Activated T-helper 1 cell treated with anti-CD3 and anti-CD28 coated beads, Interleukin-12 subunit alpha, Interleukin-12 subunit beta, Interleukin-2, Interleukin-4 antibody, amounts not matched to agents 30 ng/mL and 10 ng/mL and 1 ng/mL, durations not matched to agents 14 hours and 24 hours and 36 hours (primary cell): ENCODE data around the gene DPYD. TPM values are rescaled to one million over a fixed set of nuclear protein-coding genes. Genes with fewer than 3 reads are reported as not detected.

Experiments used
- DNase-seq: peaks from one replicate; pipeline ENCODE4 v3.0.0; 2021; ENCODE audit warnings: low spot score
- H3K27ac Mint-ChIP-seq: one replicate; pipeline ENCODE4 v1.8.0; 2021; ENCODE audit warnings: mild to moderate bottlenecking, mixed read lengths
- H3K27me3 Mint-ChIP-seq: one replicate; pipeline ENCODE4 v1.8.0; 2022; ENCODE audit warnings: mild to moderate bottlenecking, moderate library complexity, mixed read lengths; ENCODE audit not compliant: insufficient read depth
- H3K36me3 Mint-ChIP-seq: one replicate; pipeline ENCODE4 v1.8.0; 2021; ENCODE audit warnings: low read depth, mixed read lengths
- H3K4me1 Mint-ChIP-seq: one replicate; pipeline ENCODE4 v1.8.0; 2021; ENCODE audit warnings: low read depth, mixed read lengths
- H3K4me3 Mint-ChIP-seq: one replicate; pipeline ENCODE4 v1.8.0; 2021; ENCODE audit warnings: mild to moderate bottlenecking, moderate library complexity, mixed read lengths
- H3K9me3 Mint-ChIP-seq: one replicate; pipeline ENCODE4 v1.8.0; 2021; ENCODE audit warnings: mixed read lengths
- intact Hi-C: fragments of 100-400 bp; cut with micrococcal nuclease; formaldehyde crosslinking; loops from one replicate; pipeline ENCODE4 v1.15.1; 2024
- total RNA-seq: library from RNA; stranded (reverse); gene quantifications from 2 replicates; pipeline ENCODE4 v1.2.3, GENCODE V29; 2022

The DPYD gene
- total RNA-seq, 1 donor from 2014 or later, result 16.2 TPM

DNA sequence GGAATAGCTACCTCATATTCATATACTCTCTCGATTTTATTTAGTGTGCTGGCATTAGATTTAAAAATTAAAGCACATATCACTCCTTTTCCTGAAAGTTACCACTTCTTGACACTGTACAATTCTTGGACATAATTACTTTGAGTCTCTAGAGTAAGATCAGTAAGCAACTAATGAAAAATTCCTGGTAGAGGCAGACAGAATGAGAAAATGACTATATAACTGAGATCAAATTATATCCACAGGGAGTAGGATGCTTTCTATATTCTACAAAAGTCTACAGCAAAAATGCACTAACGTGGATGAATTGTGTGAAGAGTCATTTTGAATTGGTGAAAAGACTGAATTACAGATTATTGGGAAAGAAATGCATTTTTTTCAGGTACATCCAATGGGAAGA, 753.6 kb downstream of the DPYD start:
- H3K27ac Mint-ChIP-seq, result no peak overlapping the region
- intact Hi-C loops, result no loop called here
- peaks cover 12% of the 10 kb centered on the region for H3K9me3 Mint-ChIP-seq
- H3K4me1 Mint-ChIP-seq, result no peaks in the 10 kb centered on the region
- DNase-seq, result no peak
- no peaks in the 10 kb centered on the region for H3K27me3 Mint-ChIP-seq
- H3K36me3 Mint-ChIP-seq, result no peaks in the 10 kb centered on the region
- H3K4me3 Mint-ChIP-seq, result no peak overlapping the region

DNA sequence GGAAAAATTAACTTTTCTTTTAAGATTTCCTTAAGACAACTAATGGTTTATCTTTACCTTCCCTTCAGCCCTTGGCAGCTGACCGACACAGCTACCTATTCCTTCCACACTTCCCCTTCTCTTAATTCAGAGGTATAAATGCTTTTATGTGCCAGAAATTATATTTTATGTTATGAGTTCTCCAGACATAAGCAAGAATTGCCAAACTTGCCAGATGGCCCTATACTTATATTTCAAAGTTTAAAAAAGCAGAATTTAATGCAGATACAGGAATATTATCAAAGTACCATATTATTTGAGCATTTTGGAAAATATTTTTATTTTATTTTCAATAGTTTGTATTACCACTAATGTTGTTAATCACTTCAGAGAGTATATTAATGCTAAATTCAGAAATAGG, 754.2 kb downstream of the DPYD start:
- no peak for DNase-seq
- H3K27ac Mint-ChIP-seq, result no peak overlapping the region
- intact Hi-C loops, result no loop called here
- H3K9me3 Mint-ChIP-seq, result peaks cover 12% of the 10 kb centered on the region
- H3K4me3 Mint-ChIP-seq, result no peak overlapping the region
- no peaks in the 10 kb centered on the region for H3K36me3 Mint-ChIP-seq
- H3K4me1 Mint-ChIP-seq, result no peaks in the 10 kb centered on the region
- H3K27me3 Mint-ChIP-seq, result no peaks in the 10 kb centered on the region

DNA sequence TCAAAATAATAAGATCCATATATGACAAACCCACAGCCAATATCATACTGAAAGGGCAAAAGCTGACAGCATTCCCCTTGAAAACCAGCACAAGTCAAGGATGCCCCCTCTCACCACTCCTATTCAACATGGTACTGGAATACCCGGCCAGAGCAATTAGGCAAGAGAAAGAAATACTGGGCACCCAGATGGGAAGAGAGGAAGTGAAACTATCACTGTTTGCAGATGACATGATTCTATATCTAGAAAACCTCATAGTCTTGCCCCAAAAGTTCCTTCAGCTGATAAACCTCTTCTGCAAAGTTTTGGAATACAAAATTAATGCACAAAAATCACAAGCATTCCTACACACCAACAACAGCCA, 756.6 kb downstream of the DPYD start:
- Mint-ChIP-seq H3K27me3 (no peaks in the 10 kb centered on the region), H3K36me3 (no peaks in the 10 kb centered on the region), H3K4me1 (no peaks in the 10 kb centered on the region), H3K9me3 (peaks cover 12% of the 10 kb centered on the region), H3K4me3 (no peak overlapping the region), H3K27ac (no peak overlapping the region)
- intact Hi-C loops, result no loop called here
- no peak for DNase-seq

DNA sequence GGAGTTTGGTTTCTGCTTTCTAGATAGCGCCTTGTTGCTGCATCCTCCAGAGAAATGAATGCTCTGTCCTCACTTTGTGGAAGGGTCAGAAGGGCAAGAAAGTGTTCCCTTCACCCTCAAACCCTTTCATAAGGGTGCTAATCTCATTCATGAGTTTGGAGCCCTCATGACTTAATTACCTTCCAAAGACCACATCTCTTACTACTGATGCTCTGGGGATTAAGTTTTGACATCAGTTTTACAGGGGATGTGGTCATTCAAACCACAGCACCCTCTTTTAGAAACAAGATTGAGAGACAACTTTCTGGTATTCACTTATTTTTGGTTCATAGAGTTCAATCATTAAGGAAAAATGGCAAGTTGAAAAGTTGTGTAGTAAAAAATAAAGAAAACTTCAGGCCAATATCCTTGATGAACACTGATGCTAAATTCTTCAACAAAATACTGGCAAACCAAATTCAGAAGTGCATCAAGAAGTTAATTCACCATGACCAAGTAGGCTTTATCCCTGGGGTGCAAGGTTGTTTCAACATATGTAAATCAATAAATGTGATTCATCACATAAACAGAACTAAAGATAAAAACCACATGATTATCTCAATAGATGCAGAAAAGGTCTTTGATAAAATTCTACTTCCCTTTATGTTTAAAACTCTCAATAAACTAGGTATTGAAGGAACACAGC, 757.1 kb downstream of the DPYD start:
- Mint-ChIP-seq H3K27ac (no peak overlapping the region), H3K9me3 (peaks cover 12% of the 10 kb centered on the region), H3K4me1 (no peaks in the 10 kb centered on the region), H3K36me3 (no peaks in the 10 kb centered on the region), H3K27me3 (no peaks in the 10 kb centered on the region), H3K4me3 (no peak overlapping the region)
- intact Hi-C loops, result no loop called here
- DNase-seq, result no peak

DNA sequence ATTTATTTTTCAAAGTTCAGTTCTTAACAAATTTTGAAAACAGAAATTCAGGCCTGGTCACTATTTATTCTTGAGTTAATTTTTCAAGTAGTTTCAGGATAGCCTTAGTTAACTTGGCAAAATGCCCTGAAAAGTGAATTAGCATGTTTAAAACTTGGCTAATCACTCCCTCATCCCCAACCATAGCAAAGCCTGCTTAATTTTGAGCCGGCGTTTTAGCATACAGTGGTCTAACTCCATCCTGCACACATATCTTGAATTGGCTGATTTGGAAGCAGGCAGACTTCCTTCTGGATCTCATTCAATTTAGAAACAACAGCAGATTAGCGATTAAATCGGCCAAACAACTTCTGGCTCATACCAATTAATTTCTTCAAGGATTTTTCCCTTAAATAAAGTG, 760.0 kb downstream of the DPYD start:
- H3K4me3 Mint-ChIP-seq, result no peak overlapping the region
- DNase-seq, result no peak
- intact Hi-C loops, result no loop called here
- no peaks in the 10 kb centered on the region for H3K27me3 Mint-ChIP-seq
- H3K36me3 Mint-ChIP-seq, result no peaks in the 10 kb centered on the region
- peaks cover 12% of the 10 kb centered on the region for H3K9me3 Mint-ChIP-seq
- no peak overlapping the region for H3K27ac Mint-ChIP-seq
- no peaks in the 10 kb centered on the region for H3K4me1 Mint-ChIP-seq

DNA sequence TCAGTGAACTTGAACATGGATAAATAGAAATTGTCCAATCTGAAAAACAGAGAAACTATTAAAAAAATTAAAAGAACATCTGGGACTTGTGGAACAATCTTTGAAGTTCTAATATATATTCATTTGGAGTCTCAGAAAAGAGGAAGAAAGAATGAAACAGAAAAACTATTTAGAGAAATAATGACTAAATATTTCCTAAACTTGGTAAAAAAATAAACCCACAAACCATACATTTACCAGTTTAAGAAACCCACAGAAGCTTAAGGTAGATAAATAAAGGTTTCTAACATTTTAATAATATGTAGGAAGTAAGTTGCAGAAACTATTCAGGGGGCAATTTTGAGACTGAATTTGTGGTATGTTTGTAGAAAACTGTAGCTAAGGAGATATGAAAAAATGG, 761.5 kb downstream of the DPYD start:
- no peak for DNase-seq
- intact Hi-C loops, result no loop called here
- H3K9me3 Mint-ChIP-seq, result peaks cover 10% of the 10 kb centered on the region
- H3K4me3 Mint-ChIP-seq, result no peak overlapping the region
- no peaks in the 10 kb centered on the region for H3K4me1 Mint-ChIP-seq
- H3K27ac Mint-ChIP-seq, result no peak overlapping the region
- H3K27me3 Mint-ChIP-seq, result no peaks in the 10 kb centered on the region
- H3K36me3 Mint-ChIP-seq, result no peaks in the 10 kb centered on the region

DNA sequence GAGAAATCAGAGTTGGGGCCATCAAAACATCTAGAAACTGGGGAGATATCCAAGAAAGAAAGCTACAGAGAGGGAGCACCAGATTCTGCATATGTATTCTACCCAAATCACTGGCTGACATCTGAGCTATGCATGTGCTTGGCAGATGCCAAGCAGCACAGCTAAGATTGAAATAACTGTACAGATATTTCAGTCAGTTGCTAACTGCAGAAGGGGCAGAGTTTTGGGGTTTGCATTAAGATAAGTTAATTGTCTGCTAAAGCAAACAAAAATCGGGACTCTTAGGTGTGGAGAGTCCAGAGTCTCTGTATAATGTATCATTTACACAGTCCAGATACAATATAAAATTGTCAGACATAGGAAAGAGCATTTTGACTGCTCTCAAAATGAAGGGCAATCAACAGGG, 762.1 kb downstream of the DPYD start:
- H3K9me3 Mint-ChIP-seq, result peaks cover 8% of the 10 kb centered on the region
- no peak for DNase-seq
- no peak overlapping the region for H3K27ac Mint-ChIP-seq
- no peaks in the 10 kb centered on the region for H3K27me3 Mint-ChIP-seq
- H3K36me3 Mint-ChIP-seq, result no peaks in the 10 kb centered on the region
- no peak overlapping the region for H3K4me3 Mint-ChIP-seq
- intact Hi-C loops, result no loop called here
- H3K4me1 Mint-ChIP-seq, result no peaks in the 10 kb centered on the region

DNA sequence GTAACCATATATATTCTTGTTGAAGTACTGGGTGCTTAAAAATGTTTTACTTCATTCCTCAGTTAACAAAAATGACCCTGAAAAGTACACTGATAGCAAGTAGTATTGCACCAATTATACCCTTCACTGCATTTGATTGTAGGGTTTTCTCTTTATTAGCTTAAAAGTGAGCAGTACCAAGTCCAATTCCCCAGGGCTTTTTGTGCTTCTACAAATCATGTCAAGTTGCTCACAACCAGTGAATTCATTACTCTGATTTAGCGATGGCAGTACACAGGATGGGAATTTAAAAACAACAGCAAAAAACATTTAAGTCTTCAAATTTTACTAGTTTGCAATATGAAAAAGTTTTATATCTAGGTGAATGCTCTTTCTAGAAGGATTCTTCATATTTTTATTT, 762.8 kb downstream of the DPYD start:
- no peak overlapping the region for H3K4me3 Mint-ChIP-seq
- no peaks in the 10 kb centered on the region for H3K27me3 Mint-ChIP-seq
- DNase-seq, result no peak
- intact Hi-C loops, result no loop called here
- peaks cover 9% of the 10 kb centered on the region for H3K9me3 Mint-ChIP-seq
- no peak overlapping the region for H3K27ac Mint-ChIP-seq
- H3K36me3 Mint-ChIP-seq, result no peaks in the 10 kb centered on the region
- H3K4me1 Mint-ChIP-seq, result no peaks in the 10 kb centered on the region

DNA sequence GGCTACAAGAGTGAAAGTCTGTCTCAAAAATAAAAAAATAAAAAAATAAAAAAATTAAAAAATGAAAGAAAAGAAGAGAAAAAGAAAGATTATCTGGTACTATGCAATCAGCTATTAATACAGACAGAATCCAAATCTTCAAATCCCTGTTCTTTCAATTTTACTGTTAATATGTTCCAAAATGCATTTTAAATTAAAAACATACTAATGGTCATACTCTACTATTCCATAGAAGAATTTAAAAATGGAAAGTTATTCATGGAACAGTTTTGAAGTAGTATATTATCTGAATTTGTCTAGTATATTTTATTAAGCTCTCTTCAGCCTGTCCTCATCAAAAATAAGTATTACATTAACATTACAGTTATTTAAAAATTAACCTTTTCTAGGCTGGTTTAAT, 769.2 kb downstream of the DPYD start:
- H3K27ac Mint-ChIP-seq, result no peak overlapping the region
- no peaks in the 10 kb centered on the region for H3K27me3 Mint-ChIP-seq
- no peak overlapping the region for H3K4me3 Mint-ChIP-seq
- no peaks in the 10 kb centered on the region for H3K4me1 Mint-ChIP-seq
- intact Hi-C loops, result no loop called here
- no peaks in the 10 kb centered on the region for H3K36me3 Mint-ChIP-seq
- H3K9me3 Mint-ChIP-seq, result peaks cover 9% of the 10 kb centered on the region
- DNase-seq, result no peak

DNA sequence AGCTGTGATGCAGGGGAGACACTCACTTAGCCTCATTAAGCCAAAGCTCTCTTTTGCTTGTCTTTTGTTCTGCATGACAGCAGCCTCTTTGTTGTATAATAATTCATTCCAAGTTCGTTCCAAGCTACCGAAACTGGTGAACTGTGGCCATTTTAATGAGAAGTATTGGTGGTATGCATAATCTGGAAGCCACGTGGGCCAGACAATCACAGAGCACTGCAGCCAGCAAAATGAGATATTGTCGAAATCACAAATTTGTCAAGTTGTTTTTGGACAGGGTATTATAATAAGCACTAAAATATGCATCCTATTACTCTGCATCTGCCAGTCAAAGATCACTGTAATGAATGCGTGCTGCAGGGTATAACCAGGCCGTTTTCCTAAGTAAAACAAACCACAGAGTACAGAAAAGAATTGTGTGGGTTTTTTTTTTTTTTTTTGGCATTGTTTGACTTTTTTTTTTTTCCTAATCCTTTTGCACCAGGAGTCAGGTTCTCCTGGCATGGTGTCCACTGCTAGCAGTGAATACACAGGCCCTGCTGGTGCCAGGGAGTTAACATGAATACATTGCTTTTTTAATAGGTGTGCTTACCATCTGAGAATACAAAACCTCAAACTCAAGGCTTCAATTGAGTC, 775.4 kb downstream of the DPYD start:
- no peak for DNase-seq
- intact Hi-C loops, result no loop called here
- Mint-ChIP-seq H3K36me3 (no peaks in the 10 kb centered on the region), H3K4me3 (no peak overlapping the region), H3K9me3 (no peaks in the 10 kb centered on the region), H3K27me3 (no peaks in the 10 kb centered on the region), H3K27ac (no peak overlapping the region), H3K4me1 (no peaks in the 10 kb centered on the region)

DNA sequence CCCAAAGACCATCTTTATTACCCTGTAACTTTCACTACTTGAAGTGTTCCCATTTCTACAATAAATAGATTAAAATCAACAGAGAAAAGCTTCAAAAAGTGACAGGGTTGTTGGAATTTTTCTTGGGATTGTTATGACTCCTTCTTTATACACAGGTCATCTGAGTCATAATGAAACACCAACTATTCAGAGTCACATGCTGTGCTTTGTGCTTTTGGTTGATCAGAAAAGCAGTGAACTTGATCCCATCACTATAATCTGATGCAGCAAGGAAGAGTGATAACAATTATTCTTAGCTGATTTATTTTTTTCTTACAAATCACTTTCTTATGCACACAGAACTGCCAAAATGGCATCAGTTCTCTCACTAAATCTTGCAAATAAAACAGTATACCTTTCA, 776.3 kb downstream of the DPYD start:
- no peak for DNase-seq
- Mint-ChIP-seq H3K4me3 (no peak overlapping the region), H3K27ac (no peak overlapping the region), H3K4me1 (no peaks in the 10 kb centered on the region), H3K9me3 (no peaks in the 10 kb centered on the region), H3K36me3 (no peaks in the 10 kb centered on the region), H3K27me3 (no peaks in the 10 kb centered on the region)
- intact Hi-C loops, result no loop called here

DNA sequence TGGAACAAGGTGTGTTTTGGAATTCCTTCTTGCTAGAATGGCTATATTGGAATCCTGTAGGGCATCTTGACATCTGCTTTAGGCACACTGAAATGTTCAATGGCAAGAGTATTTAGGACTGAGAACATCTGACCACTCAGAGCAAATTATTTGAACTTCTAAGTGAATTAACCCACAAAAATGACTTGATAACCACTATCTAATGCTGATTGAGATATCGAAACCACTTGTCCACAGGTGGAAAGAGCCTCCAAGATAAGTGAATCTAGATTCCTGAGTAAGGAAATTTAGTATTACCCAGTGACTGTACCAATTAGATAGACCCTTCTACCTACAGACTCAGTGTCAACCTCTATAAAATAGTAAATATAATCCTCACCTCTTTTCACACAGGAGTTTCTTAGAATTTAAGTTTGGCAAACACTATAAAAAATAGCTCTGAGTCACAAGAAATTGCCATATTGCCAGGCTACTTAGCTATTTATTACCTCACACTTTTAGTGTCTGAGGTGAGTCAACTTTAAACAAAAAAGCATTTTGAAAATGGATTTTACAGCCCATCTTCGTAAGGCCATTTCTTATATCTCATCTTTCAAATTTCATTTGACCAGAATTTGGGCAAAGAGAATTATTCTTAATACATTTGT, 777.5 kb downstream of the DPYD start:
- H3K36me3 Mint-ChIP-seq, result no peaks in the 10 kb centered on the region
- no peaks in the 10 kb centered on the region for H3K27me3 Mint-ChIP-seq
- no peak for DNase-seq
- H3K4me3 Mint-ChIP-seq, result no peak overlapping the region
- no peaks in the 10 kb centered on the region for H3K9me3 Mint-ChIP-seq
- H3K27ac Mint-ChIP-seq, result no peak overlapping the region
- peaks cover 3% of the 10 kb centered on the region for H3K4me1 Mint-ChIP-seq
- intact Hi-C loops, result no loop called here

DNA sequence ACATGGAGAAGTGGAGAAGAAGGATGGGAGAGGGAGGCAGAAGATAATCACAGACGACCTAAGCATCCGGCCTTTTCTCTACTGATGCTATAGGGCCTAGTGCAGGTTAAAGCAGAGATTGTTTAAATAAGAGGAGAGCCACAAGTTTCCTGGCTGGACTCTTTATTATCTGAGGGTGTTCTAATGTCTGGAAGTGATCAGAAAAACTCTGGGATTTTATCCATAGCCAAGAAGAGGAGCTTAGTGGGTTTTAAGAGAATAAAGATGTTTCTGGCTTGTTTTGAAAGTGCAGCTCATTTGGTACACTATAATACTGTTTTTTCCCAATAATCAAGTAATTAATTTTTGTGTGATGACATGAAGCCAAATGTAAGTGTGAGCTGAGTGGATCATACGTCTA, 780.2 kb downstream of the DPYD start:
- Mint-ChIP-seq H3K4me3 (no peak overlapping the region), H3K27ac (no peak overlapping the region), H3K27me3 (no peaks in the 10 kb centered on the region), H3K9me3 (no peaks in the 10 kb centered on the region), H3K36me3 (no peaks in the 10 kb centered on the region), H3K4me1 (peaks cover 5% of the 10 kb centered on the region)
- intact Hi-C loops, result no loop called here
- DNase-seq, result no peak
